ENCODE measurements around the gene PLPP2. TPM values are rescaled to one million over a fixed set of nuclear protein-coding genes. Genes with fewer than 3 reads are reported as not detected.

The PLPP2 gene
- total RNA-seq, 4 donors from 2014 or later = 2.5 to 22.2 (median 9.3) TPM

GRCh38 chr19:336067-336614 is 44.9 kb upstream of the PLPP2 start:
- no peak overlapping the region for H3K27ac ChIP-seq
- H3K4me1 ChIP-seq = peaks cover 0 to 30% (median 3%) of the 10 kb centered on the region in 4 donors
- WGBS, 2 donors = 58 to 63% methylated on average over 19 to 20 of the region's 20 CpGs
- DNase-seq (ENCODE audit: low spot score in 2 of 2) = no peak
- H3K27me3 ChIP-seq = no peaks in the 10 kb centered on the region
- no peak for TF ChIP-seq POLR2A (IDR thresholded peaks at IDR 0.05)
- TF ChIP-seq CTCF (IDR thresholded peaks at IDR 0.05) = no peak
- TF ChIP-seq EP300 (IDR thresholded peaks at IDR 0.05) = no peak
- no peak overlapping the region for H3K4me3 ChIP-seq
- H3K9me3 ChIP-seq = peaks cover 0 to under 1% (median 0%) of the 10 kb centered on the region in 4 donors
- peaks cover 0 to 51% (median 6%) of the 10 kb centered on the region in 3 donors for H3K36me3 ChIP-seq

GRCh38 chr19:335486-336066 is 44.4 kb upstream of the PLPP2 start:
- Histone ChIP-seq H3K4me3 (no peak overlapping the region), H3K27ac (no peak overlapping the region), H3K27me3 (no peaks in the 10 kb centered on the region), H3K4me1 (peaks cover 0 to 24% (median 3%) of the 10 kb centered on the region in 4 donors), H3K36me3 (peaks cover 0 to 52% (median 9%) of the 10 kb centered on the region in 3 donors), H3K9me3 (peaks cover 0 to 6% (median 0%) of the 10 kb centered on the region in 4 donors)
- 84 to 90% methylated on average over 12 to 21 of the region's 21 CpGs for WGBS, 2 donors
- TF ChIP-seq CTCF (IDR thresholded peaks at IDR 0.05) (no peak), EP300 (IDR thresholded peaks at IDR 0.05) (no peak), POLR2A (IDR thresholded peaks at IDR 0.05) (no peak)
- DNase-seq (ENCODE audit: low spot score in 2 of 2) = no peak

- no peaks in the 10 kb centered on the region for H3K27me3 ChIP-seq
- no peak overlapping the region for H3K27ac ChIP-seq
- TF ChIP-seq POLR2A (IDR thresholded peaks at IDR 0.05) (no peak), CTCF (IDR thresholded peaks at IDR 0.05) (no peak), EP300 (IDR thresholded peaks at IDR 0.05) (no peak)
- H3K4me1 ChIP-seq = peaks cover 0 to 20% (median 3%) of the 10 kb centered on the region in 4 donors
- H3K36me3 ChIP-seq = peaks cover 0 to 52% (median 9%) of the 10 kb centered on the region in 3 donors
- H3K4me3 ChIP-seq = no peak overlapping the region
- 92 to 93% methylated on average over 8 to 9 of the region's 9 CpGs for WGBS, 2 donors
- DNase-seq (ENCODE audit: low spot score in 2 of 2) = no peak
- H3K9me3 ChIP-seq = peaks cover 0 to 9% (median 0%) of the 10 kb centered on the region in 4 donors
Observed at GRCh38 chr19:335072-335471, 43.9 kb upstream of the PLPP2 start.

GRCh38 chr19:334296-335071 is 43.3 kb upstream of the PLPP2 start:
- no peak overlapping the region for H3K27ac ChIP-seq
- H3K4me1 ChIP-seq = peaks cover 0 to 20% (median 3%) of the 10 kb centered on the region in 4 donors
- 89 to 93% methylated on average over 17 to 19 of the region's 19 CpGs for WGBS, 2 donors
- no peak overlapping the region for H3K4me3 ChIP-seq
- no peaks in the 10 kb centered on the region for H3K27me3 ChIP-seq
- peaks cover 0 to 53% (median 9%) of the 10 kb centered on the region in 3 donors for H3K36me3 ChIP-seq
- TF ChIP-seq EP300 (IDR thresholded peaks at IDR 0.05) (no peak), POLR2A (IDR thresholded peaks at IDR 0.05) (no peak), CTCF (IDR thresholded peaks at IDR 0.05) (no peak)
- no peak for DNase-seq (ENCODE audit: low spot score in 2 of 2)
- H3K9me3 ChIP-seq = peaks cover 0 to 9% (median 0%) of the 10 kb centered on the region in 4 donors

- TF ChIP-seq EP300 (IDR thresholded peaks at IDR 0.05) (no peak), CTCF (IDR thresholded peaks at IDR 0.05) (no peak)
- 97 to 99% methylated on average over 8 of the region's 8 CpGs for WGBS, 2 donors
- peaks cover 0 to 25% (median 2%) of the 10 kb centered on the region in 4 donors for H3K9me3 ChIP-seq
- H3K36me3 ChIP-seq = peaks cover 0 to 85% (median 28%) of the 10 kb centered on the region in 3 donors
- H3K27ac ChIP-seq = no peak overlapping the region
- no peak for DNase-seq (ENCODE audit: low spot score in 2 of 2)
- peaks cover 0 to 7% (median 0%) of the 10 kb centered on the region in 4 donors for H3K4me1 ChIP-seq
- H3K27me3 ChIP-seq = no peaks in the 10 kb centered on the region
- no peak overlapping the region for H3K4me3 ChIP-seq
Observed at GRCh38 chr19:330503-330902, 39.3 kb upstream of the PLPP2 start.
